HG03196 (cell line): ENCODE data around the gene PPP1R3G.
"Not testable (repeated sequence)": the region's sequence is repeated elsewhere in the genome, so short reads cannot be mapped to it uniquely, and the experiment has no call there.

Experiments used
- ATAC-seq: cut with Tn5 transposase; IDR thresholded peaks from one replicate; pipeline ENCODE4 v1.9.1; 2021; ENCODE audit not compliant: unreplicated experiment

Gene PPP1R3G

GRCh38 chr6:5116243-5116991 lies 31.3 kb downstream of the PPP1R3G start:
- no peak for ATAC-seq

- ATAC-seq, result no peak
Measured at GRCh38 chr6:5119090-5119951, 34.2 kb downstream of the PPP1R3G start.

- no peak for ATAC-seq
Measured at GRCh38 chr6:5120011-5120410, 34.9 kb downstream of the PPP1R3G start.

- ATAC-seq, result not testable (repeated sequence)
Measured at GRCh38 chr6:5120543-5120942, 35.4 kb downstream of the PPP1R3G start.

DNA sequence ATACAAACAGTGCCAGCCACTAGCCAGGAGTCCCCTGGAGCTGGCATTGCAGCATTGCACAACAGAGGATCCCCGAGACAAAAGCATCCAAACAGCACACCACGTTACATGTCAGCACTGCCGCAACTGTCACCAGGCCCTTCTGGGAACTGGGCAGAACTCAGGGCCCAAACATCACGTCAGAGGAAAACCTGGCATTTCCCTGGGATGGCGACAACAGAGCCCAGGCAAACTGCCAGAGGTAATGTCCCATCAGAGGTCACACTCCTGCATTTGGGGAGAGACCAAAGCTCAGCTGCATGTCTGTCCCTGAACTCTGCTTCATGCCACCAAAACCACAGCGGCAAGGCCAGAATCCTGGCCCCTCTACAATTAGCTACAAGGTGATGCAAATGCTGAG lies 36.3 kb downstream of the PPP1R3G start:
- ATAC-seq, result no peak

DNA sequence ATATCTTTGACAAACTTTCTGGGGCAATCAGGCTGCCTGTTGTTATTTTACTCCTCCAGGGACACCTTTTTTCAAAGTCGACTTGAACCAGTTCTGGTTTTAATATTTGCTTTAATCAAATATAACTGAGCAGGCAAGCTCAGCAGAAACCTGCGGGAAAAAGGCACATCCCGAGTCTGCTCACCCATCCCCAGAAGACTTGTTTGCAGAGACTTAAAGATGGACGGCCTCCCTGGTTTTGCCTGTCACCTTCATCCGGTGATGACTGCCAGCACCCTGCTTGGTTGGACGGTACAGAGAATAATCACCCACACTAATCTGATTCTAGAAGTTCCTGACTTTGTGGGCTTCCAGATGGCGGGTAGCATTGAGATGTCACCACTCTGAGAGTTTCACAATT lies 36.8 kb downstream of the PPP1R3G start:
- ATAC-seq, result no peak

GRCh38 chr6:5122504-5123112 lies 37.5 kb downstream of the PPP1R3G start:
- no peak for ATAC-seq

DNA sequence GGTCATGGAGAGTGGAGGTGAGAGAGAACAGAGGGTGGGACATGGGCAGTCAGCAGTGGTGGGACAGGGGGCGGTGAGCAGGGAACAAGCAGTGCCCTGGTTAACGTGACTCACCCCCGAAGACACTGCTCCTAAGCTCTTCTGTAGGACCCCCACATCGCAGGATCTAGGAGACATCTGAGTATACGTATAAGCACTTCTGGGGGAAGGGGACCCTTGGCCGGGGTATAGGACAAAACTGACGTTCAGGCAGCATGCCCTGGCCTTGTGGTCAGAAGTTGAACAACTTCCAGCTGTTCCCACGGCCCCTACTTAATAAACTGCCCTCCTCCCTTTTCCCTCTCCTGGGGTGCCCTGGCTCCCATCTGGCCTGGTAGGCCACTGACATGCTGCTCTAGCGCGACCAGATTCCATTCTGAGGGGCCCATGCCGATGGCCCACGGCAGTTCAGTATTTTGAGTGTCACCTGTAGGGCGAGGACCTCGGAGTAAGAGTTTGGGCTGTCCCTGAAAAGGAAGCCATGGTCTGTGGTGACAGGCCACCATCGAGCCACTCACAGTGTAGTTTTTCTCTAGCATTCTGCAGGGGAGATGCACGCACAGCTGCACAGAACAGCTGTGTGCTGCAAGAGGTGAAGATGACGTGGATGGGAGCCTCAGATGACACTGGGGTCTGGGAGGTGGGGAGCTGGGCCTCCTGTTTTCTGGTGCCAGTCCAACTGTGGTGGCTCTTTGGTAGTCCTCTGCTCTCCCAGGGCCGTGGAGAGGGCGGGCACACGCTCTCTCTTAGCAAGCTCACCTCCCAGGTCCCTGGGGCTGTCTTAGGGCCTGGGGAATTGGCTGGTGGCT lies 38.4 kb downstream of the PPP1R3G start:
- no peak for ATAC-seq

DNA sequence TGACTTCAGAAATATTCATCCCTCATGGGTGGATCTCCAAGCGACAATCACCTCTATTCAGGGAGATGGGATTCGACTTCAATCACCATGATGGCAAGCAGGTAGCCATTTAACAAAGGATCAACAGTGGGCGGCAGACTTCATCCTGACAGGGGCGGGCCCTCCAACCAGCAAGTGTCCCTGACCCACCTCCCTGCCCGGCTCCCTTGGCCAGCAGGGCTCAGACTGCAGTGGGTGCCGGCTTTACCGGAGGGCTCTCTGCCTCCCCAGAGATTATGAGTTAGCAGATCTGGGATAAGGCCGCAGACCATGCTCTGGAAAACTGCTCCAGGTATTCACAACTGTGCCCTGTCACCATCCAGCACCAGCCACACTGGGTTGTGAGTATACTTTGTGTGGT lies 39.4 kb downstream of the PPP1R3G start:
- ATAC-seq, result no peak

DNA sequence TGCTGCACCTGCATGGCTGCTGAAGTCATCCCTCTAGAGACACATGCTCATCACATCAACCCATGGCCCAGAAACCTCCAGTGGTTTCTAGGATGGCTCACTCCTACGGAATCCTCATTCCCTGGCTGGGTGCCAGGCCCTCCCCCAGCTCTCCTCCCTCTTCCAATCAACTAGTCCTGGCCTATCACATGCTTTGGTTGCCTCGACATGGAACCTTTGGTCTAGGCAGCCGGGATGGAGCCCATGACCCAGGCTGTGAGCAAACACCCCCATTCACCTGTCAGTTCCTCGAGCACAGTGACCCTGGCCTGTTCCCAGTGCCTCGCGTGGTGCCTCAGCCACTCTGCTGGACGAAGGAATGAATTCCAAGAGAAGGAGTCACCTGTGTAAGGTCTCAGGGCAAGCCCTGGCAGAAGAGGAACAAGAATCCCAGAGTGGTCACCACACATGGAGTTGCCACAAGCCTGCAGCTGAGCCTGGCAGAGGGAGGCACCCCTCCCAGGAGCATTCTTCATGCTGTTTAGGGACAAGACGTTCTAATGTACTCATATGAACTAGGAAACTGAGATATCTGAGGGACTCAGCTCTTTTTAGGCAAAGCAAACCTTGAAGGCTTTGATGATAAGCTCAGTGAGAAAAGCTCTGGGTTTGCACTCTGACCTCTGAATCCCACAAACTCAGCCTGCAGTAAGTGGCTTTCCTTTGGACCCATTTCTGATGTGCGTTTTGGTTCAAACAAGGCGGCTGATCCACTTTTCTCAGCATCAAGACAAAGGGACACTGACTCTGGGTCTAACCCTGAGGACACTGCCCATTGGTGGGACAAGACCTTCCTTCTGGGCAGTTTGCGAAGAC lies 40.2 kb downstream of the PPP1R3G start:
- ATAC-seq, result no peak

DNA sequence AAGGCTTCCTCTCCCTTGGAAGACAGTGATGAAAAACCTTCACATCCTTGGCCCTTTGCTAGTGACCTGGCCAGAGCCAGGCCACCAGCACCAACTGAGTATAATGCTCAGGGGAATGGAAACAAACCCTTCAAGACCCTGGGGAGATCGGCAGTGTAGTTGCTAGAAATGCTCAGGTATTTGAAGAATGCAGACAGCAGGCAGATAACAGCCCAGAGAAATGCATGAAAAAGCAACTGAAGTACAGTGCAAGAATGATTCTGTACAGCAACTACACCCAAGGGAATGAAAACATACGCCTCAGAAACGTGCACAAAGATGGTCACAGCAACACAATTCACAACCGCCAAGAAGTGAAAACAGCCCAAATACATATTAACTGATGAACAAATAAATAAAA lies 41.1 kb downstream of the PPP1R3G start:
- ATAC-seq, result no peak

DNA sequence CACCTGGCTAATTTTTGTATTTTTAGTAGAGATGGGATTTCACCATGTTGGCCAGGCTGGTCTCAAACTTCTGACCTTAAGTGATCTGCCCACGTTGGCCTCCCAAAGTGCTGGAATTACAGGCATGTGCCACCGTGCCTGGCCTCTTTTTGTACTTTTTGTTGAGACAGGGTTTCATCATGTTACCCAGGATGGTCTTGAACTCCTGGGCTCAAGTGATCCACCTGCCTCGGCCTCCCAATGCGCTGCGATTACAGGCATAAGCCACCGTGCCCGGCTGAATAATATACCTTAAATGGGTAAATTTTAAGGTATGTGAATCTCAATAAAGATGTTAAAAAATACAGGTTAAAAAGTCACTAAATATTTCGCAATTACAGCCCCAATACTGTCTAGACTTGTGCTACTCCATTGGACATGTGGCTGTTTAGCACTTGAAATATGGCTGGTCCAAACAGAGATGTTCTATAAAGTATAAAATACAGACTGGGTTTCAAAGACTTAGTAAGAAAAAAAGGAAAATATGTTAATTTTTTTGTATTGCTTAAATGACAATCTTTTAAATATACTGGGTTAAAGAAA lies 42.1 kb downstream of the PPP1R3G start:
- ATAC-seq, result no peak

GRCh38 chr6:5128351-5128750 lies 43.2 kb downstream of the PPP1R3G start:
- no peak for ATAC-seq

GRCh38 chr6:5130135-5130866 lies 45.2 kb downstream of the PPP1R3G start:
- ATAC-seq, result no peak

DNA sequence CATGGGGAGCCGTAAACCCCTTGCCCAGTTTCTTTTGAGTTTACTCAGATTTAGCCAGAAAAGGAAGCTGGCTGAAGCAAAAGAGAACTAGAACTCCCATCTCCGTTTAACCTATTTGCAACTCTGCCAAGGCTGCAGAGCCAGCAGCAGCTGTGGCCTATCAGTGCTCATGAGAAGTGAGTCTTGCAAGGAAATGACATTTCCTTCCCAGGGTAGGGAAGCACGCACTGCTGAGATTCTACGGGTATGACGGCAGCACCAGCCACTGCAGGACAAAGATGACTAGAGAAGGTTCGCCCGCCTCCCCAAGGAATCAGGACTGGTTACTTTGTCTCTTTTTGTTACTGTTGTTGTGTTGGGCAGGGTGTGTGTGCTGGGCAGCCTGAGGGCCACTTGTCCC lies 47.6 kb downstream of the PPP1R3G start:
- ATAC-seq, result peak; percentile 71

DNA sequence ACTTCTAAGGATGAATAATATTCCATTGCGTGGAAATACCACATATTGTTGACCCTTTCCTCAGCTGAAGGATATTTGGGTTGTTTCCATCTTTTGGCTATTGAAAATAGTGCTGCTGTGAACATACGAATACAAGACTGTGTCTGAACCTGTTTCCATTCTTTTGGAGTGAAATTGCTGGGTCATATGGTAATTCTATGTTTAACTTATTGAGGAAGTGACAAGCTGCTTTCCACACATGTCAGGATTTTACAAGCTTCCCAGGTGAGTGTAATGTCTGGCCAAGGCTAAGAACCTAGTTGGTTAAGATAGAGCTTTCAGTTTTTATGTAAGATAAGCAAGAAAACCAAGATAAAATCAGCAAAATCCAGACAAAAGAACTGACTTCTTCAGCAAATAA lies 48.8 kb downstream of the PPP1R3G start:
- no peak for ATAC-seq

DNA sequence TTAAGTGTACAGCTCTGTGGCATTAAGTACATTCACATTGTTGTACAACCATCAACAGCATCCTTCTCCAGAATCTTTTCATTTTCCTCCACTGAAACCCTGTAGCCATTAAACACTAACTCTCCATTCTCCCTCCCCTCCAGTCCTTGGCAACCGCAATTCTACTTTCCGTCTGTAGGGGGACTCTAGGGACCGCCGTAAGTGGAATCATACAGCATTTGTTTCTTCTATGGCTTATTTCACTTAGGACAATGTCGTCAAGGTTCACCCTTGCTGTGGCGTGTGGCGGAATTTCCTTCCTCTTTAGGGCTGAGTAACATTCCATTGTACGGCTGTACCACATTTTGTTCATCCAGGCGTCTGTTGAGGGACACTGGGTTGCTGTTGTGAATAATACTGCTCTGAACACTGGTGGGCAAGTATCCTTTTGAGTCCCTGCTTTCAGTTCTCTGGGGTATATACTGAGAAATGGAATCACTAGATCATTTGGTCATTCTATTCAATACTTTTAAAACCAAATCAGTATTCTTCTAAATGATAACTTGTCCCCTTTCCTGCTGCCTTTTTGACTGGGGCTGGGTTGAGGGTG lies 50.7 kb downstream of the PPP1R3G start:
- no peak for ATAC-seq

- ATAC-seq, result no peak
Measured at GRCh38 chr6:5136851-5137250, 51.7 kb downstream of the PPP1R3G start.
